Measurements from ENCODE around the gene SUSD3.

SUSD3 gene

GRCh38 chr9:93091056-93091452 is 32.6 kb downstream of the SUSD3 start:
- TF ChIP-seq, protein P1, sequence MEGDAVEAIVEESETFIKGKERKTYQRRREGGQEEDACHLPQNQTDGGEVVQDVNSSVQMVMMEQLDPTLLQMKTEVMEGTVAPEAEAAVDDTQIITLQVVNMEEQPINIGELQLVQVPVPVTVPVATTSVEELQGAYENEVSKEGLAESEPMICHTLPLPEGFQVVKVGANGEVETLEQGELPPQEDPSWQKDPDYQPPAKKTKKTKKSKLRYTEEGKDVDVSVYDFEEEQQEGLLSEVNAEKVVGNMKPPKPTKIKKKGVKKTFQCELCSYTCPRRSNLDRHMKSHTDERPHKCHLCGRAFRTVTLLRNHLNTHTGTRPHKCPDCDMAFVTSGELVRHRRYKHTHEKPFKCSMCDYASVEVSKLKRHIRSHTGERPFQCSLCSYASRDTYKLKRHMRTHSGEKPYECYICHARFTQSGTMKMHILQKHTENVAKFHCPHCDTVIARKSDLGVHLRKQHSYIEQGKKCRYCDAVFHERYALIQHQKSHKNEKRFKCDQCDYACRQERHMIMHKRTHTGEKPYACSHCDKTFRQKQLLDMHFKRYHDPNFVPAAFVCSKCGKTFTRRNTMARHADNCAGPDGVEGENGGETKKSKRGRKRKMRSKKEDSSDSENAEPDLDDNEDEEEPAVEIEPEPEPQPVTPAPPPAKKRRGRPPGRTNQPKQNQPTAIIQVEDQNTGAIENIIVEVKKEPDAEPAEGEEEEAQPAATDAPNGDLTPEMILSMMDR (IDR thresholded peaks at IDR 0.05; ENCODE audit: extremely low read depth, missing control alignments) = no peak
- DNase-seq (ENCODE audit: low spot score) = no peak

DNA sequence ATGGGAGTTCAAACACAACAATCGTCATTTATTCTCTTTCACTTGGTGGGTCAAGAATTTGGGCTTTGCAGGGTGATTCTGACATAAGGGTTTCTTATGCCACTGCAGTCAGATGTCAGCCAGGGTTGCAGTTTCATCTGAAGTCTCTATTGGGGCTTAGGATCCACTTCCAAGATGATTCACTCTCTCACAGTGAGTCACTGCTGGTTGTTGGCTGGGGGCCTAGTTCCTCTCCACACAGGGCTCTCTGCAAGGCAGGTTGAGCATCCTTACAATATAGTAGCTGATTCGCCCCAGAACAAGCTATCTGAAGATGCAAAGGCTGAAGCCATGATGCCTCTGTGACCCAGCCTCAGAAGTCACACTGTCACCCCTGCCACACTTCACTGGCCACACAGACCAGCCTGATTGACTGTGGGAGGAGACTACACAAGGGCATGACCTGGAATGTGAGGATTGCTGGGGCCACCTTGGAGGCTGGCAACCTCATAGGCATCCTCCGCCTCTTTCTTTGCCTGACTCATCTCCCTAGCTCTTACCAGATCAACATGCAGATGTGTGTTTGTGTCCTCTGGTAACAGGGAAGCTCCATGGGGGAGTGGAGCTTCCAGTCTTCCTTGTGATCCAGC is 33.1 kb downstream of the SUSD3 start:
- DNase-seq (ENCODE audit: low spot score) = peak; percentile 44
- TF ChIP-seq, protein P1 (IDR thresholded peaks at IDR 0.05; ENCODE audit: extremely low read depth, missing control alignments) = no peak

GRCh38 chr9:93092251-93092991 is 33.9 kb downstream of the SUSD3 start:
- no peak for DNase-seq (ENCODE audit: low spot score)
- TF ChIP-seq, protein P1 (IDR thresholded peaks at IDR 0.05; ENCODE audit: extremely low read depth, missing control alignments) = no peak

DNA sequence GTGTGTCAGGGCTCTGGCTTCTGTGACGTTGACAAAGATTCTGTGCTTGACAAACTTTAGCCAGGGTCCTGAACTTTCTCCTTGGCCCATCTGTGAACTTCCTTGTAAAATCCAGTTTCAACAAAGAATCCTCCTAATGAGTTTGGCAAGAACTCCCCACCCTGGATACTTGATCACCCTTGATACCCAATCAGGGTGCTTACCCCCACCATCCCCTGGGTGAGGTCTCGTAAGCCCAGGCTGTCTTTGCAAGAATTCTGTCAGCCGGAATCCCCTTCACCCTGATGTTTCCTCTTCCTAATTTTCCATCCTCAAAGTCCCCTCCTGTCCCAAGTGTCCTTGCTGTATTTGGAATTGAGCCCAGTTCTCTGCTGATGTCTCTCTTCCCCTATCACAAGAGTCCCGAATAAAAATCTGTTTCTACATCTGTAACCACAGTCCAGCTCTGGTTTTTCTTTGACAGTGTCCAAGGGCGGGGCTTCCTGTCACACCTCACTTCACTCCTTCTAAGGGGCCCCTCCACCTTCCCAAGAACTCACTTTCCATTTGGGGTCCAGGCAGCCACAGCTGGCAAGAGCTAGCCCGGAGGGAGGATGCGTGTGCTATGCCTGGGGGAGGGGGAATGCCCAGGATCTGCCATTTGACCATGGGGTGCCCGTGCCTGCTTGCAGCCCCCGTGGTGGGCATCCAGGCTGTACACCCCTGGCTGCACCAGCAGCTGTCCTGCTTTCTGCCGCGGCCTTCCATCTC is 34.8 kb downstream of the SUSD3 start:
- peak; percentile 49 for DNase-seq (ENCODE audit: low spot score)
- TF ChIP-seq, protein P1 (IDR thresholded peaks at IDR 0.05; ENCODE audit: extremely low read depth, missing control alignments) = no peak

GRCh38 chr9:93093877-93094657 is 35.6 kb downstream of the SUSD3 start:
- no peak for DNase-seq (ENCODE audit: low spot score)
- TF ChIP-seq, protein P1 (IDR thresholded peaks at IDR 0.05; ENCODE audit: extremely low read depth, missing control alignments) = no peak

GRCh38 chr9:93094658-93095204 is 36.2 kb downstream of the SUSD3 start:
- TF ChIP-seq, protein P1 (IDR thresholded peaks at IDR 0.05; ENCODE audit: extremely low read depth, missing control alignments) = no peak
- DNase-seq (ENCODE audit: low spot score) = peak; percentile 51
